Measurements from ENCODE around the gene ZNF853. TPM values are rescaled to one million over a fixed set of nuclear protein-coding genes. Genes with fewer than 3 reads are reported as not detected.
"Not testable (repeated sequence)": the region's sequence is repeated elsewhere in the genome, so short reads cannot be mapped to it uniquely, and the experiment has no call there.

ZNF853 gene
- polyA plus RNA-seq, 4 donors: 0.81 to 3.5 (median 1.5) TPM; not detected in 1

GRCh38 chr7:6623589-6624245, 8.3 kb downstream of the ZNF853 start:
- Histone ChIP-seq H3K27ac (ENCODE audit: low read depth in 1 of 3, low read length in 2 of 3) (no peak overlapping the region), H3K36me3 (ENCODE audit: control insufficient read depth in 3 of 3, insufficient read depth in 2 of 3, low read depth in 1 of 3, low read length in 3 of 3) (peaks cover 0 to 29% (median 0%) of the 10 kb centered on the region in 3 donors), H3K9me3 (ENCODE audit: control insufficient read depth in 2 of 2, insufficient read depth in 1 of 2, low read depth in 1 of 2, low read length in 1 of 2) (no peaks in the 10 kb centered on the region), H3K4me3 (ENCODE audit: low read depth in 1 of 3, low read length in 3 of 3) (no peak overlapping the region), H3K27me3 (ENCODE audit: control insufficient read depth in 3 of 3, insufficient read depth in 3 of 3, low read length in 3 of 3) (no peaks in the 10 kb centered on the region), H3K4me1 (ENCODE audit: control insufficient read depth in 3 of 3, insufficient read depth in 2 of 3, low read depth in 1 of 3, low read length in 2 of 3) (peaks cover 0 to 2% (median 0%) of the 10 kb centered on the region in 3 donors)
- DNase-seq: no peak
- no peak for FAIRE-seq
- 62 to 75% (median 74%) methylated on average over 15 of the region's 15 CpGs for WGBS, 3 donors

- no peak for DNase-seq
- peaks cover 0 to 29% (median 0%) of the 10 kb centered on the region in 3 donors for H3K36me3 ChIP-seq (ENCODE audit: control insufficient read depth in 3 of 3, insufficient read depth in 2 of 3, low read depth in 1 of 3, low read length in 3 of 3)
- no peak overlapping the region for H3K27ac ChIP-seq (ENCODE audit: low read depth in 1 of 3, low read length in 2 of 3)
- FAIRE-seq: no peak
- no peaks in the 10 kb centered on the region for H3K9me3 ChIP-seq (ENCODE audit: control insufficient read depth in 2 of 2, insufficient read depth in 1 of 2, low read depth in 1 of 2, low read length in 1 of 2)
- H3K4me3 ChIP-seq (ENCODE audit: low read depth in 1 of 3, low read length in 3 of 3): no peak overlapping the region
- H3K27me3 ChIP-seq (ENCODE audit: control insufficient read depth in 3 of 3, insufficient read depth in 3 of 3, low read length in 3 of 3): no peaks in the 10 kb centered on the region
- H3K4me1 ChIP-seq (ENCODE audit: control insufficient read depth in 3 of 3, insufficient read depth in 2 of 3, low read depth in 1 of 3, low read length in 2 of 3): peaks cover 0 to 2% (median 0%) of the 10 kb centered on the region in 3 donors
- WGBS, 3 donors: 67 to 79% (median 74%) methylated on average over 3 of the region's 3 CpGs
Measured at GRCh38 chr7:6624246-6624611, 8.8 kb downstream of the ZNF853 start.

- H3K36me3 ChIP-seq (ENCODE audit: control insufficient read depth in 3 of 3, insufficient read depth in 2 of 3, low read depth in 1 of 3, low read length in 3 of 3): peaks cover 0 to 8% (median 0%) of the 10 kb centered on the region in 3 donors
- FAIRE-seq: no peak
- no peaks in the 10 kb centered on the region for H3K9me3 ChIP-seq (ENCODE audit: control insufficient read depth in 2 of 2, insufficient read depth in 1 of 2, low read depth in 1 of 2, low read length in 1 of 2)
- H3K4me3 ChIP-seq (ENCODE audit: low read depth in 1 of 3, low read length in 3 of 3): no peak overlapping the region
- no peak overlapping the region for H3K27ac ChIP-seq (ENCODE audit: low read depth in 1 of 3, low read length in 2 of 3)
- H3K4me1 ChIP-seq (ENCODE audit: control insufficient read depth in 3 of 3, insufficient read depth in 2 of 3, low read depth in 1 of 3, low read length in 2 of 3): peaks cover 0 to 1% (median 0%) of the 10 kb centered on the region in 3 donors
- DNase-seq: no peak
- H3K27me3 ChIP-seq (ENCODE audit: control insufficient read depth in 3 of 3, insufficient read depth in 3 of 3, low read length in 3 of 3): no peaks in the 10 kb centered on the region
- WGBS, 3 donors: 77 to 82% (median 81%) methylated on average over 6 of the region's 6 CpGs
Measured at GRCh38 chr7:6628045-6628444, 12.6 kb downstream of the ZNF853 start.

GRCh38 chr7:6630007-6630849, 14.8 kb downstream of the ZNF853 start:
- H3K27me3 ChIP-seq (ENCODE audit: control insufficient read depth in 3 of 3, insufficient read depth in 3 of 3, low read length in 3 of 3): no peaks in the 10 kb centered on the region
- H3K4me1 ChIP-seq (ENCODE audit: control insufficient read depth in 3 of 3, insufficient read depth in 2 of 3, low read depth in 1 of 3, low read length in 2 of 3): peaks cover 0 to 1% (median 0%) of the 10 kb centered on the region in 3 donors
- H3K4me3 ChIP-seq (ENCODE audit: low read depth in 1 of 3, low read length in 3 of 3): no peak overlapping the region
- no peak overlapping the region for H3K27ac ChIP-seq (ENCODE audit: low read depth in 1 of 3, low read length in 2 of 3)
- H3K36me3 ChIP-seq (ENCODE audit: control insufficient read depth in 3 of 3, insufficient read depth in 2 of 3, low read depth in 1 of 3, low read length in 3 of 3): peaks cover 0 to 2% (median 0%) of the 10 kb centered on the region in 3 donors
- WGBS, 3 donors: 38 to 59% (median 47%) methylated on average over 11 of the region's 11 CpGs
- no peaks in the 10 kb centered on the region for H3K9me3 ChIP-seq (ENCODE audit: control insufficient read depth in 2 of 2, insufficient read depth in 1 of 2, low read depth in 1 of 2, low read length in 1 of 2)
- DNase-seq: peak in 1 of 2 donors; percentile 31
- FAIRE-seq: no peak

GRCh38 chr7:6631605-6632004, 16.2 kb downstream of the ZNF853 start:
- Histone ChIP-seq H3K4me1 (ENCODE audit: control insufficient read depth in 3 of 3, insufficient read depth in 2 of 3, low read depth in 1 of 3, low read length in 2 of 3) (peaks cover 0 to 4% (median 1%) of the 10 kb centered on the region in 3 donors), H3K9me3 (ENCODE audit: control insufficient read depth in 2 of 2, insufficient read depth in 1 of 2, low read depth in 1 of 2, low read length in 1 of 2) (no peaks in the 10 kb centered on the region), H3K27ac (ENCODE audit: low read depth in 1 of 3, low read length in 2 of 3) (no peak overlapping the region), H3K27me3 (ENCODE audit: control insufficient read depth in 3 of 3, insufficient read depth in 3 of 3, low read length in 3 of 3) (no peaks in the 10 kb centered on the region), H3K36me3 (ENCODE audit: control insufficient read depth in 3 of 3, insufficient read depth in 2 of 3, low read depth in 1 of 3, low read length in 3 of 3) (no peaks in the 10 kb centered on the region), H3K4me3 (ENCODE audit: low read depth in 1 of 3, low read length in 3 of 3) (no peak overlapping the region)
- FAIRE-seq: no peak
- WGBS, 3 donors: 61 to 71% (median 69%) methylated on average over 7 of the region's 7 CpGs
- DNase-seq: no peak

- Histone ChIP-seq H3K27ac (ENCODE audit: low read depth in 1 of 3, low read length in 2 of 3) (no peak overlapping the region), H3K4me1 (ENCODE audit: control insufficient read depth in 3 of 3, insufficient read depth in 2 of 3, low read depth in 1 of 3, low read length in 2 of 3) (peaks cover 1 to 7% (median 7%) of the 10 kb centered on the region in 3 donors), H3K9me3 (ENCODE audit: control insufficient read depth in 2 of 2, insufficient read depth in 1 of 2, low read depth in 1 of 2, low read length in 1 of 2) (no peaks in the 10 kb centered on the region), H3K36me3 (ENCODE audit: control insufficient read depth in 3 of 3, insufficient read depth in 2 of 3, low read depth in 1 of 3, low read length in 3 of 3) (no peaks in the 10 kb centered on the region), H3K4me3 (ENCODE audit: low read depth in 1 of 3, low read length in 3 of 3) (no peak overlapping the region), H3K27me3 (ENCODE audit: control insufficient read depth in 3 of 3, insufficient read depth in 3 of 3, low read length in 3 of 3) (no peaks in the 10 kb centered on the region)
- WGBS, 3 donors: 85 to 87% (median 87%) methylated on average over 8 of the region's 8 CpGs
- FAIRE-seq (no peak), DNase-seq (no peak)
Measured at GRCh38 chr7:6634021-6634420, 18.6 kb downstream of the ZNF853 start.

GRCh38 chr7:6634971-6635370, 19.6 kb downstream of the ZNF853 start:
- DNase-seq; H3K27me3 ChIP-seq (ENCODE audit: control insufficient read depth in 3 of 3, insufficient read depth in 3 of 3, low read length in 3 of 3); H3K36me3 ChIP-seq (ENCODE audit: control insufficient read depth in 3 of 3, insufficient read depth in 2 of 3, low read depth in 1 of 3, low read length in 3 of 3); H3K9me3 ChIP-seq (ENCODE audit: control insufficient read depth in 2 of 2, insufficient read depth in 1 of 2, low read depth in 1 of 2, low read length in 1 of 2); FAIRE-seq; H3K4me3 ChIP-seq (ENCODE audit: low read depth in 1 of 3, low read length in 3 of 3); H3K27ac ChIP-seq (ENCODE audit: low read depth in 1 of 3, low read length in 2 of 3); H3K4me1 ChIP-seq (ENCODE audit: control insufficient read depth in 3 of 3, insufficient read depth in 2 of 3, low read depth in 1 of 3, low read length in 2 of 3): not testable (repeated sequence)
- 77 to 93% (median 79%) methylated on average over 5 of the region's 5 CpGs for WGBS, 3 donors

- 1 to 4% (median 2%) methylated on average over 18 to 104 of the region's 104 CpGs for WGBS, 3 donors
- Histone ChIP-seq H3K4me1 (ENCODE audit: control insufficient read depth in 3 of 3, insufficient read depth in 2 of 3, low read depth in 1 of 3, low read length in 2 of 3) (peaks cover 0 to 7% (median 7%) of the 10 kb centered on the region in 3 donors), H3K9me3 (ENCODE audit: control insufficient read depth in 2 of 2, insufficient read depth in 1 of 2, low read depth in 1 of 2, low read length in 1 of 2) (no peaks in the 10 kb centered on the region), H3K36me3 (ENCODE audit: control insufficient read depth in 3 of 3, insufficient read depth in 2 of 3, low read depth in 1 of 3, low read length in 3 of 3) (peaks cover 0 to 28% (median 0%) of the 10 kb centered on the region in 3 donors), H3K27ac (ENCODE audit: low read depth in 1 of 3, low read length in 2 of 3) (peak within 1 kb of the TSS in 2 of 3 donors; percentile 58 to 75), H3K4me3 (ENCODE audit: low read depth in 1 of 3, low read length in 3 of 3) (peak within 1 kb of the TSS; percentile 76 to 94 (median 77)), H3K27me3 (ENCODE audit: control insufficient read depth in 3 of 3, insufficient read depth in 3 of 3, low read length in 3 of 3) (no peaks in the 10 kb centered on the region)
- DNase-seq: peak; percentile 40 to 65
- no peak for FAIRE-seq
Measured at GRCh38 chr7:6636741-6637543, 21.5 kb downstream of the ZNF853 start, which contains the start of gene ZNF316. Gene ZNF316, plus strand, starts transcription at chr7:6637318. Its CDS starts 5,092 bp downstream, at chr7:6642410.

Data from small intestine (tissue), 7 donors.